OCI-LY3 (cell line): Measurements from ENCODE around the gene PTCD2.

Experiments used
- CTCF ChIP-seq: fragments of 200-600, 300-600 bp; sonication (generic); IDR thresholded peaks from 2 replicates; pipeline ENCODE4 v1.5.1; 2014; ENCODE audit warnings: antibody characterized with exemption, low read length, low read depth
- EZH2phosphoT487 ChIP-seq: fragments of 200-600 bp; shearing (Covaris generic); IDR thresholded peaks from 2 replicates; pipeline ENCODE4 v1.6.1; 2018; ENCODE audit warnings: antibody characterized with exemption, mixed run types, low read depth

- TF ChIP-seq CTCF (no peak), EZH2phosphoT487 (no peak)
These were observed 12.6 kb upstream of the PTCD2 start for GRCh38 chr5:72307573-72307967.
